Lung (tissue), 12 donors: Measurements from ENCODE around the gene CAPS2. TPM values are rescaled to one million over a fixed set of nuclear protein-coding genes. Genes with fewer than 3 reads are reported as not detected.

ENCODE experiments used
- ATAC-seq: fragments of 200-7000 bp; cut with Tn5 transposase; one replicate; pipeline ENCODE4 v1.9.1; 2020; ENCODE audit warnings: moderate number of reproducible peaks; ENCODE audit not compliant: insufficient read depth, low FRiP score
- DNase-seq, 3 donors: peaks; one replicate each; pipeline ENCODE4 v3.0.0-alpha.2; 2013 to 2017
- H3K27ac ChIP-seq, 2 donors: one replicate each; pipeline ENCODE4 v1.5.1; 2013; ENCODE audit warnings: mild to moderate bottlenecking in 2 of 2, moderate library complexity in 2 of 2, control low read depth in 1 of 2, inconsistent platforms in 1 of 2, low read depth in 1 of 2, low read length in 1 of 2
- H3K27me3 ChIP-seq, 3 donors: one replicate each; pipeline ENCODE4 v1.5.1; 2013; ENCODE audit warnings: low read length in 2 of 3; ENCODE audit not compliant: control insufficient read depth in 3 of 3, insufficient read depth in 3 of 3
- H3K36me3 ChIP-seq, 4 donors: one replicate each; pipeline ENCODE4 v1.5.1; 2013; ENCODE audit warnings: low read length in 4 of 4, mild to moderate bottlenecking in 1 of 4, moderate library complexity in 1 of 4; ENCODE audit not compliant: control insufficient read depth in 4 of 4, insufficient read depth in 4 of 4
- H3K4me1 ChIP-seq, 5 donors: one replicate each; pipeline ENCODE4 v1.5.1; 2013; ENCODE audit warnings: low read length in 5 of 5, mild to moderate bottlenecking in 2 of 5, moderate library complexity in 1 of 5; ENCODE audit not compliant: control insufficient read depth in 5 of 5, insufficient read depth in 5 of 5
- H3K4me3 ChIP-seq: one replicate; pipeline ENCODE4 v1.5.1; 2013; ENCODE audit warnings: mild to moderate bottlenecking, control low read depth, moderate library complexity
- H3K9ac ChIP-seq, 2 donors: one replicate each; pipeline ENCODE4 v1.5.1; 2013; ENCODE audit warnings: low read length in 2 of 2, control low read depth in 1 of 2; ENCODE audit not compliant: insufficient read depth in 1 of 2
- H3K9me3 ChIP-seq, 4 donors: one replicate each; pipeline ENCODE4 v1.5.1; 2013; ENCODE audit warnings: low read length in 3 of 4, mild to moderate bottlenecking in 1 of 4, moderate library complexity in 1 of 4; ENCODE audit not compliant: control insufficient read depth in 4 of 4, insufficient read depth in 3 of 4
- WGBS, 2 donors: extraction: QIAGEN DNeasy Blood & Tissue Kit; methylation state at CpG; one replicate each; pipeline ENCODE4 v1.1.7; 2013; 5-methylcytosine and 5-hydroxymethylcytosine counted together
- polyA plus RNA-seq, 2 donors: library from polyadenylated mRNA; stranded (reverse); fragments of 200-250 nt; gene quantifications; one replicate each; pipeline ENCODE4 v1.2.1, GENCODE V29; 2013
- total RNA-seq, 2 donors: library from RNA; depleted of rRNA in 1 of 2; stranded (reverse); fragments of >200 nt in 1 of 2; gene quantifications; one replicate each; pipeline ENCODE4 v1.2.1, GENCODE V29; 2014 to 2021
- TF ChIP-seq, protein P1 (sequence below): IDR thresholded peaks from 2 replicates; pipeline ENCODE4 v1.5.1; 2012; ENCODE audit warnings: mild to moderate bottlenecking; ENCODE audit errors: control extremely low read depth, extremely low read depth
- donor health status: control.
- donor health status: control.
- donor health status: Bipolar disorder and iron deficiency.
- donor health status: healthy.
- donor health status: DM: yes; HTN: yes; CAD: no.

The CAPS2 gene
- total and polyA plus RNA-seq, 4 donors: 2.5 to 11.9 (median 7.4) TPM

DNA sequence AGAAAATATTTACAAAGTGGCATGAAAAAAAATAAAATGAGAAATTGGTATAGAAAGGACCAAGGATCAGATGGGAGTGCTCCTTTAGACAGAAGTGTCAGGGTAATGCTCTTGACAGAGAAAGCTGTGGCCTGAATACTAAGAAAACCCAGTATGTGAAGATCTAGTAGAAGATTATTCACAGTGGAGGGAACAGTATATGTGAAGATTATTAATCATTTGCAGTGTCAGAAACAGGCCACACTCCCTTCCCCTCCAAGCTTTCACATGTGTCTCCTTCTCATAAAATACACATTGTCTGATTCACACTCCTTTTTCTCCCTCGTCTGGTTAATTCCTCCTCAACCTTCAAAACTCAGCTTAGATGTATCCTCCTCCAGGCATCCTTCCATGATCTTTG, 41.3 kb downstream of the CAPS2 start:
- no peak overlapping the region for H3K27ac ChIP-seq
- H3K9ac ChIP-seq: no peak overlapping the region
- ATAC-seq (no peak), DNase-seq (no peak)
- H3K36me3 ChIP-seq: no peaks in the 10 kb centered on the region
- H3K9me3 ChIP-seq: no peaks in the 10 kb centered on the region
- H3K27me3 ChIP-seq: no peaks in the 10 kb centered on the region
- no peak overlapping the region for H3K4me3 ChIP-seq
- TF ChIP-seq, protein P1, sequence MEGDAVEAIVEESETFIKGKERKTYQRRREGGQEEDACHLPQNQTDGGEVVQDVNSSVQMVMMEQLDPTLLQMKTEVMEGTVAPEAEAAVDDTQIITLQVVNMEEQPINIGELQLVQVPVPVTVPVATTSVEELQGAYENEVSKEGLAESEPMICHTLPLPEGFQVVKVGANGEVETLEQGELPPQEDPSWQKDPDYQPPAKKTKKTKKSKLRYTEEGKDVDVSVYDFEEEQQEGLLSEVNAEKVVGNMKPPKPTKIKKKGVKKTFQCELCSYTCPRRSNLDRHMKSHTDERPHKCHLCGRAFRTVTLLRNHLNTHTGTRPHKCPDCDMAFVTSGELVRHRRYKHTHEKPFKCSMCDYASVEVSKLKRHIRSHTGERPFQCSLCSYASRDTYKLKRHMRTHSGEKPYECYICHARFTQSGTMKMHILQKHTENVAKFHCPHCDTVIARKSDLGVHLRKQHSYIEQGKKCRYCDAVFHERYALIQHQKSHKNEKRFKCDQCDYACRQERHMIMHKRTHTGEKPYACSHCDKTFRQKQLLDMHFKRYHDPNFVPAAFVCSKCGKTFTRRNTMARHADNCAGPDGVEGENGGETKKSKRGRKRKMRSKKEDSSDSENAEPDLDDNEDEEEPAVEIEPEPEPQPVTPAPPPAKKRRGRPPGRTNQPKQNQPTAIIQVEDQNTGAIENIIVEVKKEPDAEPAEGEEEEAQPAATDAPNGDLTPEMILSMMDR: no peak
- no peaks in the 10 kb centered on the region for H3K4me1 ChIP-seq
- WGBS, 2 donors: 69 to 74% methylated on average over 1 of the region's 1 CpG

DNA sequence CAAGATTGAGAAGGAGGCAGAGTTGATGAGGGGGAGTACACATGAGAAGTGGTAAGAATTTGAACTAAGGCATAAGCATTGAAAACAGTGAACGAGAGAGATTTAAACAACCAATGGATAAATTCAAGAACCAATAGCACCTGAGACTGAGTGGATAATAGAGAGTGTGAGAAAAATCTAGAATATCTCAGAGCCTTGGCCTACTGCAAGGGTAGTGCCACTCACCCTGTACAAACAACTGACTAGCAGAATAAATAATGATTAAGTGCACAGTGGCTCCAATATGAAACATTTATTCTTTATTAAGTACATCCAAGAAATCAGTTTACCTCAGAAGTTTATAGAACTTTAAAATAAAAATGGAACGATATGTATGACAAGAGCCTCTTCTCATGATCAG, 54.4 kb downstream of the CAPS2 start:
- H3K4me1 ChIP-seq: no peaks in the 10 kb centered on the region
- no peak overlapping the region for H3K27ac ChIP-seq
- no peak for ATAC-seq
- no peak overlapping the region for H3K9ac ChIP-seq
- H3K36me3 ChIP-seq: no peaks in the 10 kb centered on the region
- DNase-seq: no peak
- H3K4me3 ChIP-seq: no peak overlapping the region
- WGBS, 2 donors: 90 to 97% methylated on average over 2 of the region's 2 CpGs
- no peaks in the 10 kb centered on the region for H3K27me3 ChIP-seq
- TF ChIP-seq, protein P1: no peak
- no peaks in the 10 kb centered on the region for H3K9me3 ChIP-seq

DNA sequence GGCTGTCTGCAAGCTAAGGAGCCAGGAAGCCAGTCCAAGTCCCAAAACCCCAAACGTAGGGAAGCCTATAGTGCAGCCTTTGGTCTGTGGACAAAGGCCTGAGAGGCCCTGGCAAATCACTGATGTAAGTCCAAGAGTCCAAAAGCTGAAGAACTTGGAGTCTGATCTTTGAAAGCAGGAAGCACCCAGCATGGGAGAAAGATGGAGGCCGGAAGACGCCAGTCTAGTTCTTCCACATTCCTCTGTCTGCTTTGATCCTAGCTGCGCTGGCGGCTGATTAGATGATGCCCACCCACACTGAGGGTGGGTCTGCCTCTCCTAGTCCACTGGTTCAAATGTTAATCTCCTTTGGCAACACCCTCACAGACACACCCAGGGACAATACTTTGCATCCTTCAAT, 58.5 kb downstream of the CAPS2 start:
- 85 to 86% methylated on average over 5 of the region's 5 CpGs for WGBS, 2 donors
- TF ChIP-seq, protein P1: no peak
- no peaks in the 10 kb centered on the region for H3K4me1 ChIP-seq

DNA sequence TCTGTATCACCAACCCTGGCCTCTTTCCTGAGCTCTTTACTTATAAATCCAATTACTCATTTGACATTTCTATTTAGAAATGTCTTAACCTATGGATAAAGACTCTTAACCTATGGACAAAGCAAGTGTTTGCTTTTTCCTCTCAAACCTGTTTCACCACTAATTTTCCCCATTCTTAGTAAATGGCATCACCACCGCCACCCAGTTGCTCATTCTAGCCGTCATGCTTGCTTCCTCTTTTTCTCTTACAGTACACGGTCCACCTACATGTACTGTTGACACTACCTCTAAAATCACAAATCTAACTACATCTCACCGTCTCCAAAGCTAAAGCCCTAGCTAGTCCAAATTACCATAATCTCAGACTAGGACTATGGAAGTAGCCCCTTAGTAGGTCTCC, 60.0 kb downstream of the CAPS2 start:
- ATAC-seq: no peak
- Histone ChIP-seq H3K27me3 (no peaks in the 10 kb centered on the region), H3K36me3 (no peaks in the 10 kb centered on the region), H3K9me3 (peaks cover 0 to 3% (median 0%) of the 10 kb centered on the region in 4 donors), H3K4me1 (no peaks in the 10 kb centered on the region), H3K27ac (no peak overlapping the region), H3K4me3 (no peak overlapping the region), H3K9ac (no peak overlapping the region)
- TF ChIP-seq, protein P1: no peak
- DNase-seq: no peak
- 63 to 65% methylated on average over 4 of the region's 4 CpGs for WGBS, 2 donors

More for the DNA sequence above, 58.5 kb downstream of the CAPS2 start:
- Histone ChIP-seq H3K9me3 (no peaks in the 10 kb centered on the region), H3K36me3 (no peaks in the 10 kb centered on the region), H3K4me3 (no peak overlapping the region), H3K9ac (no peak overlapping the region), H3K27me3 (no peaks in the 10 kb centered on the region), H3K27ac (no peak overlapping the region)
- ATAC-seq: no peak
- no peak for DNase-seq
